Measurements from ENCODE around the gene STRIP2. TPM values are rescaled to one million over a fixed set of nuclear protein-coding genes. Genes with fewer than 3 reads are reported as not detected.
"Not testable (repeated sequence)": the region's sequence is repeated elsewhere in the genome, so short reads cannot be mapped to it uniquely, and the experiment has no call there.

Gene STRIP2
- total RNA-seq, 2 donors from 2014 or later: 11.3 to 48.1 TPM

DNA sequence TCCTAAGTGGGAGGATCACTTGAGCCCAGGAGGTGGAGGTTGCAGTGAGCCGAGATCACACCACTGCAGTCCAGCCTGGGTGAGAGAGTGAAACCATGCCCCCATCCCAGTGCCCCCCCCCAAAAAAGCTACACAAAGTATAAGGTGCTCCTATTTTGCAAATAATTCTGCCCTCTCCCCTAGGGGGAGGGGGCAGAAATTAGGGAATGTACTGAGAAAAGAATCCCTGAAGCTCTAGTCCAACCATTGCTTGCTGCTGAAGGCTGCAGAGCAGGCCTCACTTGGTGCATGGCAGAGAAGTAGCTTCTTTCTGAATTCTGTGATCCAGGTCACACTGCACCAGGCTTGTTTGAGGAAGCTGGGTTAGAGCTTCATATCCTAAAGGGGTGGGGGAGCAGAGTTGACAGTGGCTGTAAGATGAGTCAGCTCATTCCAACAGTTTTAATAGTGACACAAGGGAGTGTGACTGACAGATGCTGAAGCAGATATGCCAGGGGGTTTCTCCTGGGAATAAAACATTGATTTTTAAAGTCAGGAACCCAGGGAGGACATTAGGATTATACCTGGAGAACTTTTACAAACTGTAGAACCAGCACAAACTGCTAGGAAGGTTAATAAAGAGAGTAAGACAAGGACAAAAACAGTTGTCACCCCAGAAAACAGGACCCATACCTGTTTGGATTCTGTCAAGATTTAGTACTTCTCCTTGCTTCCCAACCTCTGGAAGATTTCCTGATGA is 32.8 kb upstream of the STRIP2 start:
- no peak overlapping the region for H3K4me3 Mint-ChIP-seq
- H3K36me3 Mint-ChIP-seq: no peaks in the 10 kb centered on the region
- H3K27ac Mint-ChIP-seq: peak overlapping the region in 1 of 2 donors; percentile 45
- H3K27me3 Mint-ChIP-seq: no peaks in the 10 kb centered on the region
- ATAC-seq: no peak
- no peaks in the 10 kb centered on the region for H3K9me3 Mint-ChIP-seq
- no peak for DNase-seq (ENCODE audit: low spot score)
- H3K4me1 Mint-ChIP-seq (ENCODE audit: low read depth in 2 of 2): peaks cover 0 to 6% of the 10 kb centered on the region in 2 donors

DNA sequence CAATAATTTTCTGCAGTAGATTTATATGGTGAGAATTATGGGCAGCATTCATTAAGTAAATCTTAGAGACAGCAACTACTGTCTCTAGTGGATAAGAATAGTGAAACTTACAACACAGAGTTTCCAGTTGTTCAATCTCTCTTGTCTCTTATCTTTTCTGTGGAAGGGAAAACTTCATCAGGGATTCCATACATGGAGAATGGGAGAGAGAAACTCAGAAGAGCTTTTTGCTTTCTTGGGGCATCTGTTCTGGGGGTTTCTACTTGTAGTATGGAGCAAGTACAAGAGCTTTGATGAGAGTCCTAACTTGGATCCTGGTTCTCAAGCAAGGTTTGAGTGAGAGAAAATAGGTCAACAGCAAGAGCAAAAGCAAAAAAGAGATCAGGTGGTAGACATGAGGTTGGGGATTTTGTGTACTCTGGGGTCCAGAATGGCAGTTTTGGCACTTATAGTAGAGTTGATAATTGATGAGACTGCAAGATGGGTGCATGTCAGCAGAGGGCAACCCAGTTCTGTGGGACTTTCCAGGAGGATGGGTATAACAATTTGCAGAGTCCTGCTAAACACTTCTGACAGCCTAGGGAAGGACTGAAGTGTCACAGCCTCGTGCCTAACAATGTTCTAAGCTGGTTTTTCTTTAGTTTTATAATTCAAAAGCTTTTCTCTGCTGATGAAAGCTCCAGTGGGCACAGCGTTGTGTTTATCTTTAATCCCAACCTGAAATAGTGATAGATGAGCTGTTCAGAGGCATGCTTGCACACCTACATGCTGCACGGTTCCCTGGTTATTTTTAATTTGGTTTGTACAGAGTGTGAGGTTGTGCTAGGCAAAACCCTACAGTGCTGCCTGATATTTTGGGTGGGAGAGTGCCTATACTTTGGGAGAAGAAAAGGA is 32.0 kb upstream of the STRIP2 start:
- Mint-ChIP-seq H3K27ac (peak overlapping the region in 1 of 2 donors; percentile 45), H3K4me1 (ENCODE audit: low read depth in 2 of 2) (peaks cover 0 to 6% of the 10 kb centered on the region in 2 donors), H3K36me3 (no peaks in the 10 kb centered on the region), H3K9me3 (no peaks in the 10 kb centered on the region), H3K4me3 (no peak overlapping the region), H3K27me3 (no peaks in the 10 kb centered on the region)
- peak in 1 of 2 donors; percentile 60 for ATAC-seq
- no peak for DNase-seq (ENCODE audit: low spot score)

DNA sequence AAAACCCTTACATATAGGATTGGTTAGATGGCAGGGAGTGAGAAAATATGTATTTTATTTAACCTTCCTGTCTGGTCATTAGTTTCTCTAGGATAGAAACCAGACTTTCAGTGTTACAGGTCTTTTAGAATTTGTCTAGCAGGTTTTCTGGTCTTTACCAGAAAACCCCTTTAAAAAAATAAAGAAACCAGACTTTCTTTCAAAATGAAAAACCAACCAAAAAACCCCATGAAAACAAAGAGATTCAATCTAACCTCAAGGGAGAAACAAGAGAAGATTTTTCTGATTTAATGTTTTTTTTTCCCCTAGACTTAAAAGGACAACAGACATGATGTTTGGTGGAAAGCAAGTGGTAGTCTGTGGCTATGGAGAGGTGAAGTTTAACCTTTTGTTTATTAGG is 28.7 kb upstream of the STRIP2 start:
- Mint-ChIP-seq H3K27ac (no peak overlapping the region), H3K27me3 (no peaks in the 10 kb centered on the region), H3K9me3 (no peaks in the 10 kb centered on the region), H3K36me3 (peaks cover 11% of the 10 kb centered on the region), H3K4me3 (no peak overlapping the region), H3K4me1 (ENCODE audit: low read depth in 2 of 2) (peaks cover 0 to 6% of the 10 kb centered on the region in 2 donors)
- DNase-seq (ENCODE audit: low spot score) (no peak), ATAC-seq (no peak)

DNA sequence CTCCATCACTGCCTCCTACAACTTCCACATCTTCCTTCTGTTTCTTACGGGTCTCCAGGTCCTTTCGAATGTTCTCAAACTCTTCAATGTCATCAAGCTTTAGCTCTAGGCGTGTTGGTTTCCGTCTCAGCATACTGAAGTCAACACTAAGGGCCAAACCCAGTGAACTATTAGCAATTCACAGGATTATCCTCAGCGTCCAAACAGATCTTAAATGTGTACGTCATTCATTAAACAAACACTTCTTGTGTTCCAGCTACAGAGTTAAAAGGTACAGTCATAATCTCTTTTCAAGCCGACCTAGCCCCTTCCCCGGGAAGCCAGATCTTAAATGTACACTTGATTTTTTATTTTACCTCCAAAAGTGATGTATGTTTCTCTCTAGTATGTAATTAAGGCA is 24.0 kb upstream of the STRIP2 start:
- H3K36me3 Mint-ChIP-seq: peaks cover 11% of the 10 kb centered on the region
- not testable (repeated sequence) for H3K27me3 Mint-ChIP-seq; H3K9me3 Mint-ChIP-seq; H3K4me3 Mint-ChIP-seq; DNase-seq (ENCODE audit: low spot score); H3K4me1 Mint-ChIP-seq (ENCODE audit: low read depth in 2 of 2); H3K27ac Mint-ChIP-seq; ATAC-seq

DNA sequence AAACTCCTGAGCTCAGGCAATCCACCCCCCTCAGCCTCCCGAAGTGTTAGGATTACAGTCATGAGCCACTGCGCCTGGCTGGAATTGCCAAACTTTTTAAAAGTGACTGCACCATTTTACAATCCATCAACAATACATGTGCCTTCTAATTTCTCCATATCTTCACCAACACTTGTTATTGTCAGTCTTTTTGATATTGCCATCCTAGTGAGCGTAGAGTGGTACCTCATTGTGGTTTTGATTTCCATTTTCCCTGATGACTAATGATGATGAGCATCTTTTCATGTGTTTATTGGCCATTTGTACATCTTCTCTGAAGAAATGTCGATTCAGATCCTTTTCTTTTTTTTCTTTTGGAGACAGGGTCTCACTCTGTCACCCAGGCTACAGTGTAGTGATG is 21.7 kb upstream of the STRIP2 start:
- ATAC-seq (no peak), DNase-seq (ENCODE audit: low spot score) (no peak)
- Mint-ChIP-seq H3K4me3 (no peak overlapping the region), H3K27me3 (no peaks in the 10 kb centered on the region), H3K4me1 (ENCODE audit: low read depth in 2 of 2) (no peaks in the 10 kb centered on the region), H3K27ac (no peak overlapping the region), H3K9me3 (no peaks in the 10 kb centered on the region), H3K36me3 (peaks cover 11% of the 10 kb centered on the region)

DNA sequence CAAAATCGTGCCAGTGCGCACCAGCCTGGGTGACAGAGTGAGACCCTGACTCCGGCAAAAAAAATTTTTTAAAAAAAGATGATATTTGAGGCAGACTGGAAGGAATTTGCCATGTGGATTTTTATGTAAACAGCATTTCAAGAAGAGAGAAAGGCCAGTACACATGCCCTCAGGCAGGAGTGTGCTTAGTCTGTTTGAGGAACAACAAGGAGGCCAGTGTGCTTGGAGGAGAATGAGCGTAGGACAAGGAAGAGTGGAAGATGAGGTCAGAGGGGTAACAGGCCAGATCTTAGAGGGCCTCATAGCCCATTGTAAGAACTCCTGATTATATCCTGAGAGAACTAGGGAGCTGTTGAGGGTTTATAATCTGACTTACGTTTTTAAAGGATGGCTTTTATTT is 17.2 kb upstream of the STRIP2 start:
- Mint-ChIP-seq H3K27ac (no peak overlapping the region), H3K36me3 (no peaks in the 10 kb centered on the region), H3K9me3 (no peaks in the 10 kb centered on the region), H3K27me3 (no peaks in the 10 kb centered on the region), H3K4me1 (ENCODE audit: low read depth in 2 of 2) (no peaks in the 10 kb centered on the region), H3K4me3 (no peak overlapping the region)
- ATAC-seq: no peak
- no peak for DNase-seq (ENCODE audit: low spot score)

DNA sequence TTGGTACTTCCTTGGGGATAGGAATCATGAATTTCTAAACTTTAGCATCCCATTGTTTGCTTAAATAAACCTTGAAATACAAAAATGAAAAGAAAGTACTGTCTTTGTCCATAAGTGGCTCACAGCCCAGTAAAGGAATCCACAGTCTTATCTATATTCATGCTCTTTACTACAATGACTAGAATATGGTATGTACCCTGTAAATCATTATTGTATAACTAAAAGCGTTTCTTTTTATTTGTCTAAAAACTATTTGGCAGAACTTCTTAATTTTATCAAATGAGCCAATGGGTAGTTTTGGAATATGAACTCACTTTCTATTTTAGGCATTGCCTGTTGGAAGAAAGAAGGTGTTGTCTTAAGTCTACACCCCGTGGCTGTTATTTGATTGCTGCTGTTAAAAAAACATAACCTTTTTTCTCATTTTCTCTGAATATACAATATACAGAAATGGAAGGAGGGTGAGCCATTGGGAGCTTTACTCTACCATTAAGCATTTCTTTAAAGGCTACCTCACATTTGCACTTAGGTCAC is 12.4 kb upstream of the STRIP2 start:
- Mint-ChIP-seq H3K27ac (no peak overlapping the region), H3K36me3 (no peaks in the 10 kb centered on the region), H3K27me3 (no peaks in the 10 kb centered on the region)

DNA sequence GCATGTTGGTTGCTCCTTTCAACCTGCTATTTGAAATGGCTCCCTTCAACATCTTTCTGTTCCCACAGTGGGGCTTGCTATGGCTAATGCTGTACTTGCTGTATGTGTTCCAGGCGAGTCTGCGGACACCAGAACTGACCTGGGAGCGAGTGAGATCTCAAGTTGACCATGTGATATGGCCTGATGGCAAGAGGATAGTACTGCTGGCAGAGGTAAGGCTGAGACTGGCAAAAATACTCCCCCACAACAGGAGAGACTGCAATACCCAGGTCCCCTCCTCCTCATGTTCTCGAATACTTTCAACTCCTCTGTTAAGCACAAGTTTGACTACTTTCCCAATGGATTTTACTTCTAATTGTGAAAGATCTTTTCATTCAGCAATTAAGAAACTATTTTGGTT is 11.5 kb upstream of the STRIP2 start:
- Mint-ChIP-seq H3K36me3 (no peaks in the 10 kb centered on the region), H3K4me3 (no peak overlapping the region), H3K9me3 (no peaks in the 10 kb centered on the region), H3K4me1 (ENCODE audit: low read depth in 2 of 2) (peaks cover 0 to 3% of the 10 kb centered on the region in 2 donors), H3K27ac (no peak overlapping the region), H3K27me3 (no peaks in the 10 kb centered on the region)
- ATAC-seq: no peak
- DNase-seq (ENCODE audit: low spot score): no peak

More for the DNA sequence above, 12.4 kb upstream of the STRIP2 start:
- Mint-ChIP-seq H3K4me3 (no peak overlapping the region), H3K9me3 (no peaks in the 10 kb centered on the region), H3K4me1 (ENCODE audit: low read depth in 2 of 2) (peaks cover 0 to 3% of the 10 kb centered on the region in 2 donors)
- DNase-seq (ENCODE audit: low spot score) (no peak), ATAC-seq (no peak)

DNA sequence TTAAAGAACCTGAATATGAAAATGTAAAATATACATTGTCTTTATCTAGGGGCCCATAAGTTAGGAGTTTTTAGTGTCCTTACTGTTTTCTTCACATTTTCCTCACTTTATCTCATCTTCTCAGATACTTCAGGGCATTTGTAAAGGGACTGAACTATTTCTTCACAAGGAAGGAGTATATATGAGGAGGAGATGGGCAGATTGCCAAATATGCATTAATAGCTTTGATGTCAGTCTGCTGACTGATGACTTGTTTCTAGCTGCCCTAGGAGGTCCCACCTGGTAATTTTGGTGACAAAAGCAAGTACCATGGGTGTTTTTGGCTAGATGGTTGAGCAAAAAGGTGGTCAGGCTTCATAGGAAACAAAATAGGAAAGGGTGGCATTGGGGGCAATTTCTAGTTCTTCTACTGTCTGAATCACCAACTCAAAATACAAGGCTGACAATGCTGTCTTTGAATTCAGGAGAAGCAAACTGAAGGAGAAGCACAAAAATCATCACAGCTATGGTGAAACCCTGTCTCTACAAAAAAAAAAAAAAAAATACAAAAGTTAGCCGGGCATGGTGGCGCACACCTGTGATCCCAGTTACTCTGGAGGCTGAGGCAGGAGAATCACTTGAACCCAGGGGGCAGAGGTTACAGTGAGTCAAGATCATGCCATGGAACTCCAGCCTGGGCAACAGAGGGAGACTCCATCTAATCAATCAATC is 10.4 kb upstream of the STRIP2 start:
- DNase-seq (ENCODE audit: low spot score): no peak
- H3K4me1 Mint-ChIP-seq (ENCODE audit: low read depth in 2 of 2): peaks cover 0 to 3% of the 10 kb centered on the region in 2 donors
- no peak for ATAC-seq
- H3K27ac Mint-ChIP-seq: no peak overlapping the region
- no peaks in the 10 kb centered on the region for H3K36me3 Mint-ChIP-seq
- H3K27me3 Mint-ChIP-seq: no peaks in the 10 kb centered on the region
- H3K4me3 Mint-ChIP-seq: no peak overlapping the region
- no peaks in the 10 kb centered on the region for H3K9me3 Mint-ChIP-seq

DNA sequence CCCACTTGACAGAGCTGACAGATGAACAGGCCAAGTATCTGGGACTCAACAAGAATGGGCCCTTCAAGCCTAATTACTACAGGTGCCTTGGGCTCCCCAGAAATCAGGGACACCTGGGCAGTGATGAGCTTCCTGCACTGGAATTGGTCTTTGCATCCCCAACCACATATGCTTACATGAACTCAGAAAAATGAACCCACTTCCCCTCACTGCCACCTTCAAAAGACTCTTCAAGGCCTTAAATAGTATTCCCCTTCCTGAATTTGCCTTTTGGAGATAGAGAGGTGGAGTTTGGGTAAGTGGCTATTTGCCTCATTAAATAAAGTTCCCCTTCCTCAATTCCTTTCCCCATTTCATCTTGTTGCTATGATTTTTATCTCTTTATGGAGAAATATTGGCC is 7.8 kb upstream of the STRIP2 start:
- DNase-seq (ENCODE audit: low spot score) (no peak), ATAC-seq (no peak)
- Mint-ChIP-seq H3K9me3 (no peaks in the 10 kb centered on the region), H3K27ac (peak overlapping the region in 1 of 2 donors; percentile 27), H3K27me3 (no peaks in the 10 kb centered on the region), H3K4me1 (ENCODE audit: low read depth in 2 of 2) (peaks cover 0 to 3% of the 10 kb centered on the region in 2 donors), H3K4me3 (no peak overlapping the region), H3K36me3 (no peaks in the 10 kb centered on the region)

DNA sequence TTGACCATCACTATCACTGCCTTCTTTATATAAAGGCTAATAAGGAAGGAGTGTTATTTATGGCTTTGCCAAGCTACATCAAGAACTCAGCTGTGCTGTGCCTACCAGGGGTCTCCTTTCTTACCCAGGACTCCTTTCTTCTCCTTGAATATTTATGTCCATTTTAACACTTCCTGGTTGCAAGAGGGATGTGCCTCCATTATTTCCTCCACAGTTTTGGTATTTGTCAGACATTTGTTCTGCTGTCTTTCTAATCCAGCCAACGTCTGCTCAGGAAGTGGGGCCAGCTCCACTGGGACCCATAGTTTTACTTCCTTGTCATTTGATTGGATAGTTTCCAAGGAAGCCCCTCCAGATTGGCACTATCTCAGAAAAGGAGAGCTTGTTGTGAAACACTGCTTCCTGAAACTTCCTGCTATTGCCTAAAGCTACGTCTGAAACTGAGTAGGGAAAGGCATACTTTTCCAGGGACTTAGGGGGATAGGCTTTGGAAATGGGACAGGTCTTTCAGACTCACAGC is 6.6 kb upstream of the STRIP2 start:
- Mint-ChIP-seq H3K27ac (no peak overlapping the region), H3K4me1 (ENCODE audit: low read depth in 2 of 2) (peaks cover under 1 to 4% of the 10 kb centered on the region in 2 donors), H3K36me3 (no peaks in the 10 kb centered on the region), H3K4me3 (no peak overlapping the region), H3K27me3 (peaks cover 3 to 4% of the 10 kb centered on the region in 2 donors), H3K9me3 (no peaks in the 10 kb centered on the region)
- DNase-seq (ENCODE audit: low spot score) (no peak), ATAC-seq (no peak)

DNA sequence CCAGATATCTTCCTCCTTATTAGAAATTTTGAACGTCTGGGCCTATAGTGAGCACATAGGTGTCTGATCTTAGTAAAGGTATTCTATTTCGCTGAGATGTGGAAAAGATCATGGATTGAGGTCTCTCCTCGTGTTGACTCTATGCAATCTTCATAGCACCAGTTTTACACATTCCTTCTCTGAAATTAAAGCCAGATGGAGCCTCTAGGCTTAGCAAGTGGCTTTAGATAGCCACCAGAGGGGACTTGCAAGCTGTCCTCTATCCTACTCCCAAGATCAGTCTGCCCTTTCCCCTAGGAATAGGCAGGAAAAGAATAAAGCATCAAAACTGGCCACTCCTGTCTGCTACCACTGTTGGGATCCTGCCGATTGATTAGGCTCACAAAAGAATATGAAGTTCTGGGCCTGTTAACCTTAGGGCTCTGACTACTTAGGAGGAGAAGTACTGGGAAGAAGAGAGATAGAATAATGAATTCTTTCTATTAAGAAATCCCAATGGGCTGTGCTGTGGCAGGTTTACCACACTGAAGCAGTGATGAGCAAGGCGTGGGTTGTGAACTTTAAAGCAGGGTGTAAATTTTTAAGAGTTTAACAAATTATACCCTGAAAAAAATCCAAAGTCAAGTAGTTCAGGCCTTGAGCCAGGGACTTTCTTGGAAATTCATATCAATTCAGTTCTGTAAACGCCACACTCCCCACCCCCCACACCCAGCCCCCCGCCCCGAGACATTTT is 2.2 kb upstream of the STRIP2 start:
- H3K4me3 Mint-ChIP-seq: no peak overlapping the region
- no peaks in the 10 kb centered on the region for H3K36me3 Mint-ChIP-seq
- DNase-seq (ENCODE audit: low spot score): no peak
- peaks cover 12 to 19% of the 10 kb centered on the region in 2 donors for H3K27me3 Mint-ChIP-seq
- no peaks in the 10 kb centered on the region for H3K9me3 Mint-ChIP-seq
- H3K27ac Mint-ChIP-seq: no peak overlapping the region
- no peak for ATAC-seq
- peaks cover 23 to 31% of the 10 kb centered on the region in 2 donors for H3K4me1 Mint-ChIP-seq (ENCODE audit: low read depth in 2 of 2)

Data from natural killer cell treated with Interleukin-12 subunit alpha and Interleukin-12 subunit beta and Interleukin-15 and Interleukin-18, amount 100 ng/mL, for 72 hours (primary cell).